Stimulated activated CD8-positive, alpha-beta memory T cell treated with anti-CD3 and anti-CD28 coated beads, Interleukin-15, amount 100 ng/mL, for 1 hour (primary cell): Measurements from ENCODE around the gene GTF2E1.
A peak's percentile ranks its signal among the peaks of the same experiment; 100 is the strongest.
"Not testable (repeated sequence)": the region's sequence is repeated elsewhere in the genome, so short reads cannot be mapped to it uniquely, and the experiment has no call there.

Experiments used
- DNase-seq: peaks from one replicate; pipeline ENCODE4 v3.0.0-alpha.2; 2020; ENCODE audit warnings: low read depth

The GTF2E1 gene

DNA sequence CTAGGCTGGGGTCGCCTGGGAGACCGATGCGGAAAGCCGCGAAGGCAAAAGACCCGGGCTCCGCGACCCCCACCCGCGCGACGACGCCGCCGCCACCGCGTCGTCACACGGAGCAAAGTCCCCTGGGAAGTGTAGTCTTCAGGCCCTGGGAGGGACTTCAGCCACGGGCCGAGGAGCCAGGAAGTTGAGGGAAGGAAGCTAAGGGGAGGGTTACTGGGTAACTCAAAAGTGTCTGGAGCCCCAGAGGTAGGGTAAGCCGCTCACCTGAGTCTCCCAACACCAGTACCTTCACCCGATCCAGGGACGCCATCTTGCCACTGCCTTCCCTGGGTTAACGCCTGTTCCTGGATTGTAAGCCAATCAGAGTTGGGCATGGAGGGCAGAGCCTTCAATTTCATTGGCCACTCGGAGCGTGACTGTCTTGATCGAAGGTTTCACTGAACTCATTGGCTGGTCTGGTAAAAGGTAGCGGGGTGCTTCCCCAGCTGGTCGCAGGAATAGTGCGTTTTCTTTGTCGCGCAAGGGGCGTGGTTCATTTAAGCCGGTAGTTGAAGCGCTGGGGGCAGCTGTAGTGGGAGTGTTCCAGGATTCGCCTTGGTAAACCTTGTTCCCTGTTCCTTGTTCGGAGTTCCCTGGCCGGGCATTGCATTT lies at the start of gene GTF2E1, which contains the start of gene RABL3:
Gene GTF2E1, plus strand, starts transcription at position 547 of the 651 bp plus-strand sequence. CDS start 7,809 bp downstream, outside the sequence.
Gene RABL3, minus strand, starts transcription at position 319 of the 651 bp plus-strand sequence. Its CDS starts 9 bp downstream, at position 310.
- peak; percentile 97 for DNase-seq

DNA sequence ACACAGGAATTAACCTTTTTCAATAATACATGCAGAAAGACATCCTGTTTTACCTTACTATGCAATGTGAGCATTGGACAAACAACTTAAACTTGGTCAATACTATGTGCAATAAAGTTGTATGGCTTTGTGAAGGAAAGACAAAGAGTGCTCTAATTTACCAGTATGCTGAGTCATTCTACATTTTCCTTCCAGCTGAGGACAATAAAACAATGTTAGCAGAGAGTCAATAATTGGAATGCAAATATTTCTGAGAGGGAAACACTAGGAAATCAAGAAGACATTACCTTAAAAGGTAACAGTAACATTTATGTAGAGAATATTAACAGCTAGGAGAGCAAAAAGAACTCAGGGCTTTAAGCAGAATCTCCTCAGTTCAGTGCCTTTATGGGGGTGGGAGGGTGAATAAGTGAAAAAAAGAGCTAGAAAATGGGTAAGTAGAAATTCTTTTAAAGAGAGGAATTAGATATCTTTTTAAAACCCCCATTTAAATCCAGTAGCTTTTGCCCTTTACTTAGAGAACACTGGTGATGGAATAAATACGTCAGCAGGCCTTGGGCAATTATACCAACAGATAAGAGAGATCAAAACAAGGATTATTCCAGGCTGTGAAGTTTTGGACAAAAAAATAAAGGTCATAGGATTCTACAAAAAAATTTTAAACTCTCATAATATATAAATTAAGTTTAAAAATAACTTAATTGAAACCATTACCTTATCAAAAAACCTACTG lies 48.9 kb upstream of the GTF2E1 start:
- DNase-seq = no peak

DNA sequence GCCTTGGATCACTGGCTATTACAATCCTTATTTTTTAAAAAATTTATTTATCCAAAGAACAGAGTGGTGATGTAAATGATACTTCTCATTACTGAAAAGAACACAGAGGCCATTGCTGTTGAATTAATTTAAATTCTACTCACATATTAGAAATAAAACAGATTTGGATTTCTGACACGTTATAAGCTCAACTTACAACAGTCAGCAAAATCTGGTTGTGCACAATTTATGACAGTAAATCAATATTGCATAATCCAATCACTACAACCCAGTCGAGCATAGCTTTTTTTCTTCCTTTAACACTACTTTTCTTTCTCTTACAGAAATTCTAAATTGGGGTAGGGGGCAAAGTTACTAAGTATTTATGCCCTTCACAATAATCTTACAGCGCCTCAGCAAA lies 43.2 kb upstream of the GTF2E1 start:
- DNase-seq = no peak

DNA sequence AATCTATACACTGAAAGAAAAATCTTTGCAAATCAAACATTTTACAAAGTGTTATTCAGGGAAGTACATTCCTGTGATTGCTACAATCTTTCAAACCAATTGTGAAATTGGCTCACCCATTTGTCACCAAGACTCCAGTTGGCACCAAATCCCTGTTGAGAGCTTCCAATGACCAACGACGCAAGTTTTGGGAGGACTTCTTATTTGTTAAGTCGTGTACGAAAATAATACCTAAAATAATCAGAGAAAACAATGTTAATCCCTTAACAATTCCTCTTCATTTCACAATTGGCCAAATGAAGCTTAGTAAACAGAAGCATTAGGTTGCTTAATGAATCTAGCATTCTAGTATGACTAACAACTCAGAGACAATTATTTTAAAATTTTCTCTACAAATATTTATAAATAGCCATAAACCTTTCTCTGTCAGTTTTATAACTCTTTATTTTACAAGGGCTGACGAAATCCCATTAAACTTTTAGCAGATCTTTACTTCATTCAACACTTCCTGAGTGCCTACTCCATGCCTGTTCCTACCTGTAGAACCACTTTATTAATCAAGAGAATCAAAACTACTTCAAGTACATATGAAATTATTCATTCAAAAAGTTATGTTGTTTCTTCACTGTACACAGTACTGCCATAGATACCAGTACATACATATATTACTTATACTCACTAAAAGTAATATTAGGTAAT lies 36.5 kb upstream of the GTF2E1 start:
- DNase-seq = no peak

DNA sequence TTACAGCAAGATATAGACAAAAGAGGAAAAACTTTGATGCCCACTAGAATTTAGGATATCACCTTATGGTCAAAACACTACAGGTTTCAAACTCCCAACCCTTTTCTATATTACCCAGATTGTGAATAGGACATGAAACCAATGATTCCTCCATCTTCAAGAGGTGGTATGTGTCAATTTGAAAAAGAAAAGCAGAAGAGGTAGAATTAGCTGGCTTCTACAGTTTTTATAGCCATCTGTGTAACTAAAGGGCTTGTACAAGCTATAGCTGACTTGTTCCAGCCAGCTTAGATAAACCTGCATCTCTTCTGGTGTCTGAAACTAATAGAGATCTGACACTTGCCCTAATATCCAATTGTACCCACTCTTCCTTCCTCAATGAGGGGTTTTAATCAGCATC lies 35.6 kb upstream of the GTF2E1 start:
- no peak for DNase-seq

DNA sequence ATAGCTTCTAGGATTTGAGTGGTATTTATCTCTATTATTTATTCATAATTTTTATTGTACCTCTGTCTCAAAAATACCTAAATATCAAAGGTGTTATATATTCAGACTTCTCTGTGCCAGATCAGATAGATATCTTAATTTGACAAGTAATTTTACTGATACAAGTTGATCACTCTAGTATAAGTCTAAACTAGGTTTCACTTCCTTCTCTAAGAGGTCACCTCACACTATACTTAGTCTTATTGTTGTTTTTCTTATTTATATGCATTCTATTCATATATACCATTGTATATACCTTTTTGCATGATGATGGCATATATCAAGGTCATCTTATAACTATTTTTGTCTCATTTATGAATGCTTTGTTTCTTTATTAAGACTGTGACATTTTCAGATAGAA lies 34.1 kb upstream of the GTF2E1 start:
- DNase-seq = no peak

DNA sequence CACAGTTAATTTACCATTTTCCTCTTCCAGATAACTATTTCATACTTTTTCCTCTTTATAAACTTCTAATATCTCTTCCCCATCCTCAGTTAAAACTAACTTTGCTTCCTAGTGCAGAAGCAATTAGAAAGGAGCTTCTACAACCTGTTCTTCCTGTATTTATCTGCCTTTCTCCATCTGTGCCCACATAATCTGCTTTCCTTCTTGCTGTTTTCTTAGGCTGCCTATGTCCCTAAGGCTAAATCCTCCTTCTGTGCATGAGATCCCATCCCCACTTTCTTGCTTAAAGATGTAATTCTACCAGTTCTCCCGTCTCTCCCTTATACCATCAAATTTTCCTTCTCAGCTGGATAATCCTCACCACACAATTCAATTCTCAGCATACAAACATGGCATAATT lies 32.2 kb upstream of the GTF2E1 start:
- DNase-seq = no peak

- no peak for DNase-seq
These were observed 29.3 kb upstream of the GTF2E1 start for GRCh38 chr3:120713262-120713661.

DNA sequence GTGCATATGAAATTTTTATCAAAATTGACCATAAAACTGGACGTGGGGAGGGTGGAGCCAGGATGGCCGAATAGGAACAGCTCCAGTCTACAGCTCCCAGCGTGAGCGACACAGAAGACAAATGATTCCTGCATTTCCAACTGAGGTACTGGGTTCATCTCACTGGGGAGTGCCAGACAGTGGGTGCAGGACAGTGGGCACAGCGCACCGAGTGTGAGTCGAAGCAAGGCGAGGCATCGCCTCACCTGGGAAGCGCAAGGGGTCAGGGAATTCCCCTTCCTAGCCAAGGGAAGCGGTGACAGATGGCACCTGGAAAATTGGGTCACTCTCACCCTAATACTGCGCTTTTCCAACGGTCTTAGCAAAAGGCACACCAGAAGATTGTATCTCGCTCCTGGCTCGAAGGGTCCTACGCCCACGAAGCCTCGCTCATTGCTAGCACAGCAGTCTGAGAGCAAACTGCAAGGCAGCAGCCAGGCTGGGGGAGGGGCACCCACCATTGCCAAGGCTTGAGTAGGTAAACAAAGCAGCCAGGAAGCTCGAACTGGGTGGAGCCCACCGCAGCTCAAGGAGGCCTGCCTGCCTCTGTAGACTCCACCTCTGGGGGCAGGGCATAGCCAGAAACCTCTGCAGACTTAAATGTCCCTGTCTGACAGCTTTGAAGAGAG lies 23.2 kb upstream of the GTF2E1 start:
- DNase-seq = peak; percentile 47

DNA sequence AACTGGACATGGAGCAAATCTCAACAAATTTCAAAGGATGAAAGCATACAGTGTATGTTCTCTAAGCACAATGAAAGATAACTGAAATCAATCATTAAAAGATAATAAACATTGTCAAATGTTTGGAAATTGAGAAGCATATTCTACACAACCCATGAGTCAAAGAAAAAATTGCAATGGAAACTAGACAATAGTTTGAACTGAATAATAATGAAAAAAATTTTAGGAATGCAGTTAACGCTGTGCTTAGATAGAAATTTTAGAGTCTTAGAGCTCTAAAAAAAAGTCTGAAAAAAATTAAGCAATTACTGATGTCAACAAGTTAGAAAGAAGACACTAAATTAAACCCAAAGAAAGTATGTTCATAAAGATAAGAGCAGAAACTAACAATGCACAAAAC lies 15.8 kb upstream of the GTF2E1 start:
- DNase-seq = no peak

DNA sequence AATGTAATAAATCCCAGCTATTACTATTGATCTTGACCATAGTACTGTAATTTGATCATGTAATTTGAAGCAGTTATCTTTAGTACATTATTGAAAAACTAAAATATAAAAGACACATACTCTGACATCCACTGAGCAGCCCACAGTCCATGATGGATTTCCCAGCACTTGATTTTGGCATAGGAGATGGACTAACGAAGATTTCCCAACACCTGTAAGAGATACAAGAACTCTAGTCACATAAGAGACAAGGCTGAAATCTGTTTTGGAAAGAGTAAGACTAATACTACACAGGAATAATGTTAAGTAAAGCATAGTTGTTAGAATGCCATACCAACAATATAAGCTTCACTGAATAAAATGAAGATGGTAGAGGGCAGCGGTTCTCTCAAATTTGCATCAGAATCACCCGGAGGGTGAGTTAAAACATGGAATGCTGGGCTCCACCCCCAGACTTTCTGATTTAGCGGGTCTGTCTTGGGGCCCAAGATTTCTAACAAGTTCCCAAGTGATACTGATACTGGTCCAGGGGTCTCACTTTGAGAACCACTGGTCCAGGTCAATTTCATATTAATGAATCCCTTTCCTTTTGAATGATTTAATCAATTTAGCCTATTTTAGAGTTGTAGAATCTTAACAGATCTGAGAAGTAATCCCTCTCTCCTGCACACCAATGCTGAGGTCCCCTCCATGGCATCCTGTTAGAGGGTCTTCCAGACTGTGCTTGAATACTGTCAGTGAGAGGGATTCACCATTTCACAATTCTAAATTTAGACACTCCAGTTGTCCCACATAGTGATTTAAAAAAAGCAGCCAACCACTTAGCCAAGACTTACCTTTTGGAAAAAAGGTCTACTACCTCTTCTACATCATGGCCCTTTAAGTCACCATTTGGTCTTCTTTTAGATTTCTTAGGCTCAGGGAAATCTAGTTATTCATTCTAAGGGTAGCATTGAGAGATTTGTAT lies 11.7 kb upstream of the GTF2E1 start:
- DNase-seq = no peak

DNA sequence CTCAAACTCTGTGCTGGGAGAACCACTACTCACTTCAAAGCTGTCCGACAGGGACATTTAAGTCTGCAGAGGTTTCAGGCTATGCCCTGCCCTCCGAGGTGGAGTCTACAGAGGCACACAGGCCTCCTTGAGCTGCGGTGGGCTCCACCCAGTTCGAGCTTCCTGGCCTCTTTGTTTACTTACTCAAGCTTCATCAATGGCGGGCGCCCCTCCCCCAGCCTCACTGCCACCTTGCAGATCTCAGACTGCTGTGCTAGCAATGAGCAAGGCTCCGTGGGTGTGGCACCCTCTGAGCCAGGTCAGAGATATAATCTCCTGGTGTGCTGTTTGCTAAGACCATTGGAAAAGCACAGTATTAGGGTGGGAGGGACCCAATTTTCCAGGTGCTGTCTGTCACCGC lies 4.5 kb upstream of the GTF2E1 start:
- not testable (repeated sequence) for DNase-seq

- DNase-seq = no peak
These were observed 1.2 kb upstream of the GTF2E1 start for GRCh38 chr3:120741320-120741719.

GRCh38 chr3:120741837-120742197 lies 727 bp upstream of the GTF2E1 start:
- no peak for DNase-seq

DNA sequence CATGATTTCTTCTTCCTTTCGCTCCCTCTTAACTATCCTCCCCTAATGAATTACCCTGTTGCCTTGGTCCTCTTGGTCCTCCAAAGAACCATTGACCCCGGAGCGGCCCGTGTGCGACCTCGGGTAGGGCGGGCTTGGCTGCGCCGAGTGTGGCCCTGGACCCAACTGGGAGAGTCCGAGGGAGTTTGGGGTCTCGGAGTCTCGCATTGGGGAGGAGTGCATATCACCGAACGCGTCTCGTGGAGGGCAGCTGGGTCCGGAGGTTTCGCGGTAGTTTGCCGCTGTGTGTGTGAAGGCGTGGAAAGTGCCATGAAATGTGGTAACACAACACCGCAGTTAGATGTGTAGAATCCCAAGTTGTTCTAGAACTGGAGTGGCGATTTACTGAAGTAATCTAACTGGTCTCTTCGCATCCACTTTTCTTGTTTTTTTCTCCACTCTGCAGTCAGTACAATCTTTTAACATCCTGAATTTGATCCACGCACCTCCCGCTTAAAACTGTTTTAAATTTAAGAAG lies 363 bp downstream of the GTF2E1 start:
- DNase-seq = peak; percentile 2

- no peak for DNase-seq
These were observed 1.1 kb downstream of the GTF2E1 start for GRCh38 chr3:120743556-120744195.

- no peak for DNase-seq
These were observed 2.9 kb downstream of the GTF2E1 start for GRCh38 chr3:120745466-120745865.

DNA sequence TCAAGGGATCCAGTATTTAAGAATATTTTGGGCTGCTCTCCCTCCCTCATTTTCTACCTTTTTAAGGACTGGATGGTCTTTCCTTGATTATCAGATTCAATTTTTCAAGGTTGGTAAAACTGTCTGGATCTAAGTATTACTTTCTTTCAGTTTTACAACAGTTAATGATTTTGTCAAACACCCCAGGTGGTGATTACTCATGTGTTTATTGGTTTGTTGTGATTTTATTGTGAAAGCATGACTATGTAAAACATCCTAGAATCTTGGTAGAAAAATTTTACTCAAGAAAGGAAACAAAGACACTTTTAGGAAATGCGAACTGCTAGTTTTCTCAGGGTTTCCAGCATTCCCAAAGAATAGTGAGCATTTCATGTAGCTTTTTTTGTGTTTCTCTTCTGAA lies 7.3 kb downstream of the GTF2E1 start:
- no peak for DNase-seq

DNA sequence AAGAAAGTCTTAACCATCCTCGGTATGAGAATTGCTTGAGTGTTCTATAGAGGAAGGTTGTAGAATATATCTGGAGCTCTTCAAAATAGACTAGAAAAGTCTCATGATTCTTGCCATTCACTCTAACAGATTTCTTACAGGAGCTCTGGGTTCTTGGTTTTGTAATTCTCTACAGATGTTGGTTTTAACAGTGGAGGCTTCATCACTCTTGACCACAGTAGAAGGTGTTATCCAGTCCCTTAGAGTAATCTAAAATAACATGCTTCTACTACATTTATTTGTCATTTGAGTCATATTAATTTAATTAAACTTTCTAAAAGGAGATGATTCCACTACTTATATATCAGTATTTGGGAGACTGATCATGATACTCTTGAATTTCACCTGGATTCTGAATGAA lies 9.7 kb downstream of the GTF2E1 start:
- DNase-seq = no peak

GRCh38 chr3:120752865-120753264 lies 10.3 kb downstream of the GTF2E1 start:
- no peak for DNase-seq

DNA sequence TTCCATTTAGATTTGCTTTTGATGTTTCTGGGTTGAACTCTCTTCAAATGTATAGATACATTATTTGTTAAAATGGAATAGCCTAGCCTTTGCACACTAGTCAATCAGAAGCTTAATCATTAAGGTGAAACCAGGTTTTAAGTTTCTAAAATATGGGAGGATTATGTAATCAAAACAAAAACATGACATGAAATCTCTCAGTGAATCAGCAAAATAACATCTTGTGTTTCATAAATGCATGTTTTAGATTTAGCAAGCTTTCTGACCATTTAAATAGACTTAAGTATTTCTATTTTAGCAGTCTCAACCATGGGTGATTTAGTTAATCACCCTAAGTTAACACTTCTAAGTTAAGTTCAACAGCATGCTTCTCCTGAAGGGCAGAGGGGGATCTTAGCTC lies 11.3 kb downstream of the GTF2E1 start:
- DNase-seq = no peak
